ENCODE data around the gene ADD2.

Gene ADD2

DNA sequence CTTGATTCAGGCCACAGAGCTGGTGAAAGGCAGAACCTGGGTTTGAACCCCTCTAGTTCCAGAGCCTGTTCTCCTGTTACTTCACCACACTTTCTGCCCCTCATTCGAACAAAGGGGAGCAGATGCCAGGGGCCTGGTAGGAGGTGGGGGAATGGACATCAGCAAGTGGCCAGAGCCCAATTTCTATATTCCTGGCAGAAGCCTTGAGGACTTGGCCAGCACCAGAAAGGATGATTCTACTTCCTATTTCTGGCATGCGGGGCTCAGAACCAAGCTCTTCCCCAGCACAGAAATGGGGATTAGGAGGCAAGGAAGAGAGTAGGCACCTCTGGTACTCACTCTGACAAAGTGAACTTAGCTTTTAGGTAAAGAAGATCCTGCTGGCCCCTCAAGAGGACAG lies 49.3 kb downstream of the ADD2 start:
- no peak for DNase-seq

DNA sequence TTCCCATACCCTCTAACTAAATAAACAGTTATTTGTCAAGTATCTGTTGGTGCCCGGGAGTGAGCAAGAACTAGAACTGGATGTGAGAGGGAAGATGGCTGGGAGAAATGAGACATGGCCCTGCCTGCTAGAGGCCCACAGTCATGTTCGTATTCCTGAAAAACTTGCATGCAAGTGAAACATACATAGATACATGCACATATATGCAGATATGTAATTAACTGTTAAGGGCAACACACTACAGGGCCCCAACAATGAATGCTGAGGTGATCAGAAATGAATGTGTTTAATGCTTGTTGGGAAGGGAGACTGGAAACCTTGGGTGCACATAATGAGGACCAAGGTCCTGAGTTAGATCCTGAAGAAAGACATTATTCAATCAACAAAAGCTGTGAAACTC lies 49.8 kb downstream of the ADD2 start:
- DNase-seq, result no peak

DNA sequence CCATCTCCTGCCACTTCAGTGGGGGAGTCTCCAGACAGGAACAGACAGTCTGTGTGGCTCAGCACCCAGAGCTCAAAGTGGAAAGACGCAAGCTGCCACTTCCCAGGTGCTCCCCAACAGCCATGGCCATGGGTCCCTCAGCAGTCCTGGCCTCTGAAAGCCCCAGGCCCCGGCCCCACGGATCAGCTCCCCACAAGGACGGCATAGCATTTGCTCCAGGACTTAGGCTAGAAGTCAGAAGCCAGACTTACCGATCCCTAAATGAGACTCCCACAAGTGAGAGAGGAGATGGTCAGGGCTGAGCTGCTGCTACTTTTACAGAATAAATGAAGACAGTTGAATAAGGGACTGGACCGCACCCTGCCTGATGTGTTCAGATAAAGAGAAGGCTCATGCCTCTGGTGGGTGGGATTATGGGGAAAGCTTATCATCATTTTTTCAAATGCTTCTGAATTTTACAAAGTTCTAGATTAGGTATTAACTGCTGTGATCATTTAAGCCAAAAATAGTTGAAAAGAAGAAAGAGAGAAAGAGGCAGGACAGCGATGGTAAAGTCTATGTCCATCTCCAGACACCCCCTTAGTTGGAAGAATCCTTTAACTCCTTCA lies 50.5 kb downstream of the ADD2 start:
- no peak for DNase-seq

DNA sequence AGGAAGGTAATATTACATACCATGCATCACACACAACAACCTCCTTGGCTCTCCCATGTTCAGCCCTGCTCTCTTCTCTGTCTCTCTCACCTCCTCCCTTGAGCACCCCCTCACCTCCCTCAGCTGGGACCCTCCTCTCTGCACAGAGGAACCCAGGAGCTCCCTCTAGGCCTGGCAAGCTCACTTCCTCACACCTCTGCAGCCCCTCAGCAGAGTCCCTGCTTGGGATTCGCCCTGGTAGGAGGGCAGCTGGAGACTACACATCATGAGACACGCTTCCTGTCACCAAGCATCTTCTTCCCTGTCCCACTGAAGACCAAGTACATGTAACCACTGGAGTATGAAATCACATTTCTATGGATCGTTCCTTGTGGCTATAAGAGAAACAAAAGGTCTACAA lies 51.0 kb downstream of the ADD2 start:
- DNase-seq, result no peak

DNA sequence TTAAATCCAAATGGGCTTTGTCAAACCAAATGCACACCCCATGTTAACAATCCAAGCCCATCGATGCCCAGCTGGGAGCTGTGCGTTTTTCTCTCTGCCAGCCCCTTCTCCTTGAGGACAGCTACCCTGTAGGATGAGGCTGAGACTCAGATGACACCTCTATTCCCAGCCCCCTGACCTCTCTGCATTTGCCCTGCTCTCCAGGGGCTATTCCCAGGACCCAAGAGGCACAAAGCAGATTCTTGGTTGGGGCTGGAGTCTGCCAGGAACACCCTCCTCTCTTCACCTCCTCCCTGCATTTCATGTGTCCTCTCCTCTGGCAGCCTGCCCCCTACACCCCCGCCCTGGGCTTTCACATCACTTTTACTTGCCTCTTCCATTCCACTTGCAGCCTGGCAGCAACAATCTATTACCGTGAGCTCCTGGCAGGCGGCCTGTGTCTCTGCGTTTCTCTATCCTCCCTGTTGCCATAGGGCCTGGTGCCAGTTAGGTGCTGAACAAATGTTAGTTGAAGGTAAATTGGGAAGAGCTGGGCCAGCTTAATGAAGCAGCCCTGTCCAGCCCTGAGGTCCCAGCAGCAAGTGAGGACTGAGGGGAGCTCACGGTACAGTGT lies 51.8 kb downstream of the ADD2 start:
- DNase-seq, result no peak

DNA sequence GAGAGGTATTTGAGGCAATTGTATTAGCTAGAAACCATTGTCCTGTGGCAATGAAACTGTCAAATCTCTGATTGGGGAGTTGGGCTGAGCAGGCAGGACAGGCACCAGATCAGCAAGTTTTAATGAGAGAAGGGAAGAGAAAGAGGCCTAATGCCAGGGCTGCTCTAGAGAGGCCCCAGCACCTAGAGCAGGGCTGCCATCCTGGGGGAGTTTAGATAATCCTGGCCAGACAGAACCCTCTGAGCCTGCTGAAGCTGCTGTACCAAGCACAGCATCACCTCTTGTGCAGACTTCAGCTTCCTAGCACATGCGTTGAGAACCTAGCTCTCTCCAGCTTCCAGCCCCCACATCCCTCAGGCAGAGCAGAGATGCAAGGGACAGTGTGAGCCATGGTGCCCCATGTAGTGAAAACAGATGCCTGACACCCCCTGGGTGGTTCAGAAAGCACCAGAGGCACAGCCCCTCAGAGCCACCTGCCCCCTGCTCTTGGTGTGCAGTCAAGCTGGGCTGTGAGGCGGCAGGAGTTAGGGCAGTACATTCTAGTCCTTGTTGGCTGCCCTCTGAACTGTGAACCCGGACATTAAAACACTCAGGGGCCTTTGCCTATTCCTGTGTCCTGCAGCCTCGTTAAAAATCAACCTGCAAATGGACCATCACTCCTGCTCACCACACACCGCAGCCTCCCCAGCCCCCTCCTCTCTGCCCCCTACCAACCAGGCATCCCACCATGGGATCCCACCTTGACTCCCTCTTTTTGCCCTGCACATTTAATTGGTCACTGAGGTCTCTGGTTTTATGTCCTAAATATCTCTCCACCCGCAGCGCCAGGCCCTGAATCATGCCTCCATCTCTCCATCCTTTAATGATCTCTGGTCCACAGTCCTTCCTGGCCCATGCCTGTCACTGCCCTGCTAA lies 52.7 kb downstream of the ADD2 start:
- no peak for DNase-seq

DNA sequence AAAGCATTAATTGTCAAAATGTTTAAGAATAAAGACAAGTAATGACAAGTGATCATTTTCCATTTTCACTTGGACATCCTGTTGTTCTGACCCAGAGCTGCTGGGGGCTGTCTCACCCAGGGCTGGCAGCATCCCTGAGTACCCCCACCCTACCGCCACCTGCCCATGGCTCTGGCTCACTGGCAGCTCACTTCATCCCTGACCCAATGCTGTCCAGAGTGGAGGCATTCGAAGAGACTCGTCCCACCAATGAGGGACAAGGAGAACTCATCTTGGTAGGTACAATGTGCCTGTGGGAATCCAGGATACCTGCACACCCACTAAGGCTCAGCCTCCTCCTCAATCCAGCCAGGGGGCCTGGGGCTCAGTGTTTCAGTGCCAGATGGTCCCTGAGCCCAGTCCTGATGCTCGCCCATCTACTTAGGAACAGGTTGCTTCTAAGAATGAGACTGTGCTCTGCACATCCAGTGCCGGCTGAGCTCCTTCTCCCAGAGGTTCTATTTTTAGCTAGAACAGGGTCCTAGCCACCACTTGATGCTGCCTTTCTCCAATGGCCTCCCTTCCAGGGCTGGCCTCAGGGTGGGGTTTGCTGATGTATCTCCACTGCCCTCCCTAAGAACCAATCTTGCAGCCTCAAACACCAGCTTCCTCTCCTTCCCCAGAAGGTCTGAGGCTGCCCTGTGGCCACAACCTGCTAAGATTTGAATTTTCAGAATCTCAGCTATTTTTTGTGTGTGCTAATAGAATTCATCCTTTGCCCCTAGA lies 53.7 kb downstream of the ADD2 start:
- DNase-seq, result peak; percentile 50

DNA sequence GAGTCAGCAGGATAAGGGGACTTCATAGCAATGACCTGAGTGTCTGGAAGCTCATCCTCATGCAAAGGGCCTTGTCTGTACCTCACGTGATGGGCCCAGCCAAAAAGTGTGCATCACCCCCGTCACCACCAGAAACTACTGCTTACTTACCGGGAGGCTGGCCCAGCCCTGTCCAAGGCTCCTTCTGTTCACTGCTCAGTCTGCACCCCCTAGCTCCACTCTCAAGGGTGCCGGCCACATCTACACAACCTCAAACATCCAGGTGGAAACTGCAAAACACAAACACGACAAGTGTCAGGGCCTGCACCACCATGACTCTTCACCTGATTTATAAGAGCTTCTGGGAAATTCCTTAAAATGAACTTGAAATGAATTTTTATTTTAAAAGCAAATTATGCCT lies 55.1 kb downstream of the ADD2 start:
- no peak for DNase-seq

DNA sequence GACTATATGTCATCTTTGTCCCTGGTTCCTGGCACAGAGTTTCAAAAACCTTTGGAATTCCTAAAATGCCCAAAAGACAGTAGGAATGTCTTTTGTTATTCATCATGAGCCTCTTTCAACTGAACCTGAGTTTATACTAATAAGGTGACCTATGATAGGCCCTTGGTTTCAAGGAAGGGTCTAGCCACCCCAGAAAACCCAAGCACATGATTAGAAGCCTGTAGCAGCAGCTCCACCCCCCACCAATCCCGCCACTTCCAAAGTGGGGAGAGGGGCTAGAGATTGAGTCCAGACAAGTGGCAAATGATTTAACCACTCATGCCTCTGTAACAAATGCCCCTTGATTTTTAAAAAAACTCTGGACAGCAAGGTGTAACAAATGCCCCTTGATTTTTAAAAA lies 56.8 kb downstream of the ADD2 start:
- no peak for DNase-seq

DNA sequence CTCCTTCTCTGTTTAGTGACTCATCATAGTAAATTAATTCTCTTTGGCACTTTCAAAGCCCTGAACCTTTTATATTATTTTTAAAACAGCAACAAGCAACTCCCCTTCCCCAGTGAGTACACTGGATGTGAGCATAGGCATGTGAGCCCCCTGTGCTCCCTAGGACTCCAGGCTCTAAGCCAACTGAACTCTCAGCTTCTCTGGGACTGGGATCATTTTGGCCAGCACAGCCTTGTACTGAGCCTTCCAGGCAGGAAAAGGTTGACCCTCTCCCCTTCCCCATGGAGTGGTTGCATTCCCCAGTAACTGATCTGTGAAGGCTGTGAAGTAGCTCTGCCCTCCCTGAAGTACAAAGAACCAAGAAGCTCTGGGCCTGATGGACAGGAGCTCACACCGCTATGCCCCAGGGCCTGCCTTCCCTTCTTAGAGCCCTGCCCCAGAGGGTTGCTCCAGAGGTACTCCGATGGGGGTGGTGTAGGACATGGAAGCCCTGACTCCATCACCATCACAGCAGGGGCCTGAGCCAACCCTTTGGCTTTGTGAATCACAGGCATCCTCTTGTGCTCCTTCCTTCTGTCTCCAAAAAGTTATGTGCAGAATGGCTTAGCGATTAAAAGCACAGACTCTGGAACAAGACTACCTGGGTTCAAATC lies 57.8 kb downstream of the ADD2 start:
- no peak for DNase-seq

DNA sequence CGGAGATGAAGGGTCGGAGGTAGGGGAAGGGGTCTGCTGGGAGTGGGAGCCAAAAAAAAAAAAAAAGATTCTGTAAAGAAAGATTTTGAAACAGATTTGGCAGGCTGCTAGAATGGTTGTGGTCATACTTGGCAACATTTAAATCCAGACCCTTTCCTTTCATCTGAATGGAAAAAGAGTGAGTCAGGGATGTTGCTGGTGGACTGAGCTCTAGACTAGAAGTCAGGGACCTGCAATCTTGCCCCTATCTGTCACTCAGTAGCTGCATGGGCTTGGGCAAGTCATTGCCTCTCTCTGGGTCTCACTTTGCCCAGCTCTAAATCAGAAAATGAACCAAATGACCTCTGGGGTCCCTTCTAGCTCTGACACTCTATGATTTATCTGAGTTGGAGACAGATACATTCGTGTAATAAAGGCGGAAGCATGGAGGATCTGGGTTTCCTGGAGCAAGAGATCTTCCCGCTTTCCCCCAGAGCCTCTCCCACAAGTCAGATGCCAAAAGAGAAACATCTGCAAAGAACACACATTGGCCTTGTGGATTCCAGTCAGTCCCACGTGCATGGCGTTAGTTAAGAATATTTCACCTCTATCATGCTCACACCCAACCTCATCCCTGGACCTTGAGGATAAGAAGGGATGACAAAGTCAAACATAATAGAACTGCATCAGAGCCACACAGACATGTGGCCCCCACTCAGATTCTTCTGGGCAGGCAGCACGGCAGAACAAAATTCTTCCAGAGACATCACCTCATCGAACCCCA lies 58.5 kb downstream of the ADD2 start:
- DNase-seq, result no peak

DNA sequence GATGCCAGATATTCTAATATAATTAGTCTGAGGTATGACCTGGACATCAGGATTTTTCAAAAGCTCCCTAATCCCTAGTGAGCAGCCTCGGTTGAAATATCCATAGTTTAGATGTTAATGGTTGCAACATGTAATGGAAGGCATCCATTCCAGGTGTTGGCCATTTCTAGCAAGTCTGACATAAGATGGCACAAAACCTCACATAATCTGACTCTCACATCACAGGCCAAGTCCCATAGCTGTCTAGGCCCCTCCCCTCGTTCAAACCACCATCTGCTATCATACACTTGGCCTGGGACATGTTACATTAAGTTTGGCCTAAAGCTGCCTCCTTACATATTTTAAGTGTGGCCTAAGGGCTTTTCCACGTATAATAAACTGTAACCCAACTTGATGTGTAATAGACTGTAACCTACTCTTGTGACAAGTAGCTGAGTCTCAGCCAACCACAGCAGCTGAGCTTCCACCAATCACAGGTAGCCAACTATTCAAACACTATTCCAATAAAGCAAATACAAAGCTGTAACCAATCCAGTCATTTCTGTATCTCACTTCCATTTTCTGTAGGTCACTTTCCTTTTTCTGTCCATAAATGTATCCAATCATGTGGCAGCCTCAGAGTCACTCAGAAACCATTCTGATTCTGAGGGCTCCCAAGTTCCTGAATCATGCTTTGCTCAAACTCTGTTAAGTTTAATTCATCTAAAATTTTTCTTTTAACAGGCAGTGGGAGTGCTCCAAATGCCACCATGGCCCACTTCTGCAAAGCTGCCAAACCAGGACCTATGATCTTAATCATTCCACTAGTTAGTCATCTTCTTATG lies 59.4 kb downstream of the ADD2 start:
- no peak for DNase-seq

DNA sequence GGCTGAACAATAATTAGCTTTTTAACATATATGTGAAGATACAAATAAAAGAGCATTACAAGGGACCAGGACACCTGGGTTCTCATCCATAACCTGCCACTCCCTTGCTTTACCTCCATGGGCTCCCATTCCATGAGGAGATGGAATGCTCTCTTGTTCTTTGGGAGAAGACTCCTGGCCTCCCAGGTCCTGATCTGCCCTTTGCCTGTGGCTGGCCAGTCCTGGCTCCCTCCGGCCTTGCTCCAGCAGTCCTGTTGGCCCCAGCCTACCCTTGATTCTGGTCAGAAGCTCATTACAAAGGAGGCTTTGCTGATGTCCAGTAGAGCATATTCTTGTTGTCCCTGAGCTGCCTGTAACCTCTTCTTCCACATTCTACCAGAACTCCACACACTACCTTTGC lies 60.3 kb downstream of the ADD2 start:
- no peak for DNase-seq

DNA sequence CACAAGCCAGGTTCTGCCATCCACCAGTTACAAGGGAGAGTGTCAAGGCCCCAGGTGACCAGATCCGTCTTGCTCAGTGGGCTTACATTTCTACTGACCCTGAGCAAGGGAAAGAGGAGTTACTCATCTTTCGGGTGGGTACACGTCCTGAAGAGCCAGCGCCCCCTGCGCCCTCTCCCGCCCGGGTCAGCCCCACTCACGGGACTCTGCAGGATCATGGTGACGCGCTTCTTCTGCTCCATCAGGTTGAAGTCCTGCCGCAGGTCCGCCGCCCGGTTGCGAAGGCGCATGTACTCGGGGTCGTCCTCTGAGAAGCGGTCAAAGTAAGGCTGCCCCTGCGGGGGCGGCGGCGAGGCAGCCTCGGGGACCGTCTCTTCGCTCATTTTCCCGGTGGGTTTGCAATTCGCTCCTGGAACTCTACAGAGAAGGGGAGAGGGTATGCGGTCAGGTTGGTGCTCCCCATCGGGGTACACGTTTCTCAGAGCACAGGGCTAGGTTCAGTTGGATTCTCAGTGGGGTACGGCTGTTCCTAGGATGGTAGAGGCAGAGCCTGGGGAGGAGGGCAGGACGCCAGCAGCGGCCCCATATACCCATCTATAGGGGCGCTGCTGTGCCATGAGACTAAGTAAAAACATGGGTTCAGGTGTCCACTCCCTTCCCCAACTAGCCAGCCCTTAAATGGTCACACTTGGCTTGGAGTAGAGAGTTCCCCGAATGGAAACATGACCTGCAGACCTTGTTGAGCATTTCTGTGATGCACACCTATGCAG lies 61.8 kb downstream of the ADD2 start:
- no peak for DNase-seq

DNA sequence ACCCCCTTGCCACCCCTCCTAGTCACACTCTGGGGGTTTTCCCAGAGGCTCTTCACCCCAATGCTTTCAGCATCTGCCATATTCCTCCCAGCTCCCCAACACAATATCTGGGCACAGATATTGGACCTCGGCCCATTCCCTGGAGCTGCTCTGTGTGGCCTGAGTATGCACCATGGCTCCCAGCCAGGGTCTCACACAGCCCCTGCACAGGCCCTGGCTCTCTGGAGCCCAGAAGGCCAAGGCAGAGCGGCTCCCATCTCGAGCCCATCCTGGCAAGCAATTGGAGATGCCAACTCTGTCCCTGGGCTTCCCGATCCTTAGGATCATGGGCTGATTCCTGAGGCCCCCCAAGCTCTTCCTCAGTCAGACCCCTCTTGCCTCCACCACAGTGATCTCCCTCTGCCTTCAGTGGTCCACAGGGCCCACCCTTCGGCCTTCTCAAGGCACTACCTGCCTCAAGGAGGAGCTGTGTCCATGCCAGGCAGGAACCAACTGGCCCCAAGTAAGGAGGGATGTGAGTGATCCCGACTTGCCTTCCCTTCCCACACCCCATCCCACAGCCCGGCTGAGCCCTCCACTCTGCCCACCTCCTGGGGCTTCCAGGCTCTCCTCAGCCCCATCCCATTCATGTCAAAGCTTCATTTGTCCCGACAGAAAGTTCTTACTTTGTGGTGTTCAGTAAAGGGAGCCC lies 62.7 kb downstream of the ADD2 start:
- DNase-seq, result no peak

DNA sequence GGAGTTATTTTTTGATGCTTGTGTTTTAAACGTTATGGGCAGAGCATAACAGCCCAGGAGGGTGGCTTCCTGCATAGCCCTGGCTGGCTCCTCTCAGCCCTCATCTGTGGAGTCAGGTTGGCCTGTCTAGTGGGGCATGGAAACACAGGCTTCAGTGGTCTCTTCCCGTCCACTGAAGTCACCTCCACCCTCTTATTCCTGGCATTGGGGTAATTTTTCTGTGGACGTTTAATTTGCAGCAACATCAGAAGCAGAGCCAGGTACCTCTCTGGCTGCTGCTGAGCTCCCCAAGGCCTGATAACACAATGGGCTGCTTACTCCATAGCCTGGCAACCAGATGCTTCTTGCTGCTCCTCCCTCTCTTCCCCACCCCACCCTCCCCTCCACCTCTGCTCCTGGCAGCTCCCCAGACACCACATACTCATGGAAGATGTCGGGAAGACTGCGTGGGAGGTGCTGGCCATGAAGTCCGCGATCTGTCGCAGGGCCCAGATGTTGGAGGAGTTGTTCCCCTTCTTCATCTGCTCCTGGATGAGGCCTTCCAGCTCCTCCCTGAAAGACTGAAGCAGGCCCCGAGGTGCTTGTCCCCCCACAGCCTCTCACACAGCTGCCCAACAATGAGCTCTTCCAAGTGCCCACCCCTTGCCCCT lies 64.0 kb downstream of the ADD2 start:
- DNase-seq, result no peak

DNA sequence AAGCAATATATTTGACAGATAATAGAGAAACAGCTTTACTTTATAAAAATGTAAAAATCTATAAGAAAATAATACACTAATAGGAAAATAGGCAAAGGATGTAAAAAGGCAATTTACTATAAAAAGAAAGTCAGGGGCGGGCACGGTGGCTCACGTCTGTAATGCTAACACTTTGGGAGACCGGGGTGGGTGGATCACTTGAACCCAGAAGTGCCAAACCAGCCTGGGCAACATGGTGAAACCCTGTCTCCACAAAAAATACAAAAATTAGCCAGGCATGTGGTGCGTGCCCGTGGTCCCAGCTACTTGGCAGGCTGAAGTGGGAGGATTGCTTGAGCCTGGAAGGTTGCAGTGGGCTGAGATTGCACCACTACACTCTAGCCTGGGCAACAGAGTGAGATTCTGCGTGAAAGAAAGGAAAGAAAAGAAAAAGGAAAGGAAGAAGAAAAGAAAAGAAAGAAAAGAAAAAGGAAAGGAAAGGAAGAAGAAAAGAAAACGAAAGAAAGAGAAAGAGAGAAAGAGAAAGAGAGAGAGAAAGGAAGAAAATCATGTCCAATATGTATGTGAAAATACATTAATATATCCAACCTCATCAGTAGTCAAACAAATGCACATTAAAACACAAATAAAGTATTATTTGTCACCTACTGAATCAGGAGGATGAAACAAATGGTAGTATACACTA lies 65.1 kb downstream of the ADD2 start:
- no peak for DNase-seq

DNA sequence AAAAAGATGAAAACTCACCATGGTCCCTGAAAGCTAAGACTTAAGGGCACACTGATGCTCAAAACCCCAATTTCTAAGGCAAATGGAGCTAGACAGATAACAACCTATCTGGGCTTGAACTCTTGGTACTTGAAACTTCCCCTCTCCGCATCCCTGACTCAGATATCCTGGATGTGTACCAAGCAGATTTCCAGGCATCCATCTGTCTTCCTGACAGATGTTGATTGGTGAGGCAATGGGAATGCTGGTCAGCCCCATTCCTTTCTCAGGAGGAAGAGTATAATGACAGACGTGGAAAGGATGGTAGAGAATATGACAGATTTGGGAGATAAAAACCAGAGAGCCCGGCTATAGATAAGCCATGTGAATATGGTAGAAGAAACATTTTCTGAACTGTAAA lies 69.2 kb downstream of the ADD2 start:
- no peak for DNase-seq

Data from NCI-H2171 (cell line).